ENCODE data around the gene THYN1. TPM values are rescaled to one million over a fixed set of nuclear protein-coding genes. Genes with fewer than 3 reads are reported as not detected.
"Not testable (repeated sequence)": the region's sequence is repeated elsewhere in the genome, so short reads cannot be mapped to it uniquely, and the experiment has no call there.

The THYN1 gene
- total RNA-seq, 3 donors from 2014 or later: 51.7 to 73.9 (median 58.7) TPM

- Histone ChIP-seq H3K9me3 (no peaks in the 10 kb centered on the region), H3K27me3 (no peaks in the 10 kb centered on the region), H3K4me1 (no peaks in the 10 kb centered on the region), H3K4me3 (no peak overlapping the region), H3K27ac (no peak overlapping the region), H3K36me3 (no peaks in the 10 kb centered on the region)
- DNase-seq (ENCODE audit: low spot score in 2 of 2): no peak
- no peak for TF ChIP-seq CTCF (IDR thresholded peaks at IDR 0.05)
- TF ChIP-seq POLR2A (IDR thresholded peaks at IDR 0.05): no peak
- TF ChIP-seq POLR2AphosphoS5 (IDR thresholded peaks at IDR 0.05): no peak
- intact Hi-C loops (cut with DNase I; ENCODE audit: low total_unique reads): no loop called here
Observed at GRCh38 chr11:134283461-134284230, 30.5 kb upstream of the THYN1 start.

- peaks cover 0 to 6% of the 10 kb centered on the region in 2 donors for H3K27me3 ChIP-seq
- no peaks in the 10 kb centered on the region for H3K9me3 ChIP-seq
- no peak overlapping the region for H3K4me3 ChIP-seq
- no peaks in the 10 kb centered on the region for H3K36me3 ChIP-seq
- intact Hi-C loops (cut with DNase I; ENCODE audit: low total_unique reads): no loop called here
- no peaks in the 10 kb centered on the region for H3K4me1 ChIP-seq
- no peak overlapping the region for H3K27ac ChIP-seq
- DNase-seq (ENCODE audit: low spot score in 2 of 2): no peak
- TF ChIP-seq CTCF (IDR thresholded peaks at IDR 0.05) (no peak), POLR2A (IDR thresholded peaks at IDR 0.05) (no peak), POLR2AphosphoS5 (IDR thresholded peaks at IDR 0.05) (no peak)
Observed at GRCh38 chr11:134282121-134283045, 29.2 kb upstream of the THYN1 start.

- H3K27me3 ChIP-seq: peaks cover 0 to 13% of the 10 kb centered on the region in 2 donors
Observed at GRCh38 chr11:134281635-134282034, 28.5 kb upstream of the THYN1 start.

GRCh38 chr11:134278356-134278755 lies 25.2 kb upstream of the THYN1 start:
- peak in 1 of 2 donors; percentile 6 for DNase-seq (ENCODE audit: low spot score in 2 of 2)
- Histone ChIP-seq H3K27me3 (peaks cover 0 to 43% of the 10 kb centered on the region in 2 donors), H3K36me3 (no peaks in the 10 kb centered on the region), H3K4me3 (no peak overlapping the region), H3K9me3 (no peaks in the 10 kb centered on the region), H3K27ac (no peak overlapping the region), H3K4me1 (peaks cover 3 to 6% of the 10 kb centered on the region in 2 donors)
- intact Hi-C loops (cut with DNase I; ENCODE audit: low total_unique reads): no loop called here
- TF ChIP-seq POLR2A (IDR thresholded peaks at IDR 0.05) (no peak), POLR2AphosphoS5 (IDR thresholded peaks at IDR 0.05) (no peak), CTCF (IDR thresholded peaks at IDR 0.05) (no peak)

More at GRCh38 chr11:134281635-134282034, 28.5 kb upstream of the THYN1 start:
- H3K36me3 ChIP-seq; DNase-seq (ENCODE audit: low spot score in 2 of 2); H3K4me1 ChIP-seq; H3K27ac ChIP-seq; H3K9me3 ChIP-seq; intact Hi-C loops (cut with DNase I; ENCODE audit: low total_unique reads); H3K4me3 ChIP-seq: not testable (repeated sequence)

- H3K4me1 ChIP-seq: peaks cover 3 to 6% of the 10 kb centered on the region in 2 donors
- peaks cover 0 to 53% of the 10 kb centered on the region in 2 donors for H3K27me3 ChIP-seq
- peak overlapping the region in 2 of 3 donors; percentile 45 to 64 for H3K4me3 ChIP-seq
- peak in 1 of 2 donors; percentile 16 for DNase-seq (ENCODE audit: low spot score in 2 of 2)
- no peak overlapping the region for H3K27ac ChIP-seq
- no peaks in the 10 kb centered on the region for H3K36me3 ChIP-seq
- no peaks in the 10 kb centered on the region for H3K9me3 ChIP-seq
- intact Hi-C loops (cut with DNase I; ENCODE audit: low total_unique reads): no loop called here
- TF ChIP-seq POLR2A (IDR thresholded peaks at IDR 0.05): no peak
- no peak for TF ChIP-seq CTCF (IDR thresholded peaks at IDR 0.05)
Observed at GRCh38 chr11:134277183-134278001, 24.2 kb upstream of the THYN1 start.
